Stimulated activated CD8-positive, alpha-beta memory T cell treated with anti-CD3 and anti-CD28 coated beads, Interleukin-4, amount 100 ng/mL, for 4 hours (primary cell): Measurements from ENCODE around the gene C3orf70.

ENCODE experiments used
- DNase-seq, 2 donors: peaks; one replicate each; pipeline ENCODE4 v3.0.0-alpha.2; 2020; ENCODE audit warnings: low read depth in 2 of 2, low spot score in 1 of 2

C3orf70 gene

DNA sequence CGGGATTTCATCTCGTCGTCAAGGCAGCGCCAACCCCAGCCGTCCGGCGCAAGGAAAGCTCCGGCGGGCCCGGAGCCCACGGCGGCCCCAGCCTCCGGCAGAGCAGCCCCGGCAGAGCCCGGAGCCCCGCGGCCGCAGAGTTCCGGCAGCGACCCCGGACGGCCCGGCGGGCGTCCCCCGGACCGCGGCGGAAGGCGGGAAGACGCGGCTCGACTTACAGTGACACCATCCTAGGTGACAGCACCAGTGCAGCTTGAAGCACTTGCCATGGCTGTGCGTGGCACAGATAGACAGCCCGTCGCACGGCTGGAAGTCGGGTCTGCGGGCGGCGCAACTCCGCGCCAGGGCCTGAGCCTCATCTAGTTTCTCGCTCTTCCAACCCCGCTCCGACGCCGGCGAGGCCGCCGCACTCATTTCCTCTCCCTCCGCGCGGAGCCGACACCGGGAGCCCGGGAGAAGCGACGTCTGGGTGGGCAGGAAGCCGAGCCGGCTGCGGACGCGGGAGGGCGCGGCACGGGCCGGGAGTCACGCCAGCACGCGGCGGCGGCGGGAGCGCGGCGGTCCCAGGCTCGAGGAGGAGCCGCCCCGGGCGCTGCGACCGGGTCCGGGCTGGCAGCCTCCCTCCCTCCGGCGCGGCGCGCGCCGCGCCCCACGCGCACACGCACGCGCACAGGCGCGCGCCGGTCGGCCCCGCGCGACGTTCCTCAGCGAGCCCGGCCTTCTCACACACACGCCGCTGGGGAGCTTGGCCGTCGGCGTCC, at the start of gene C3orf70:
Gene C3orf70, minus strand, starts transcription at position 651 of the 761 bp plus-strand sequence. Its CDS starts 237 bp downstream, at position 414.
- no peak for DNase-seq

DNA sequence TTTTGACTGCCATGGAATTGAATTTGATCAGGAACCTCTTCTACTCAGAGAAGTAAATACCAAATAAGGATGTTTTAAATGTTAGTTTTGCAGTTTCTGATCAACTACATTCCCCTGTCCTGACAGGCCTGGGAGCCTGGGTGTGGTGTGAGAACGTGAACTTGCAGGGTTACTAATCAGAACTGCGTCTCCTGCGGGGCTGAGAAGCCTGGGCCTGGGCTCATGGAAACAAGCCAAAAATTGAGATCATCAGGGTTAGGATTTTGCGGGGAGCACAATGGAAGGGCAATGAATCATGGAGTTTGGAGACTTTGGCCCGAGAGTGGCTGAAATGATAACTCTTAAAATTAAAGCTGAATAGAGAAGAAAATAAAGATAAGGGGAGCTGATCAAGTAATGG, 47.8 kb upstream of the C3orf70 start:
- DNase-seq: no peak

DNA sequence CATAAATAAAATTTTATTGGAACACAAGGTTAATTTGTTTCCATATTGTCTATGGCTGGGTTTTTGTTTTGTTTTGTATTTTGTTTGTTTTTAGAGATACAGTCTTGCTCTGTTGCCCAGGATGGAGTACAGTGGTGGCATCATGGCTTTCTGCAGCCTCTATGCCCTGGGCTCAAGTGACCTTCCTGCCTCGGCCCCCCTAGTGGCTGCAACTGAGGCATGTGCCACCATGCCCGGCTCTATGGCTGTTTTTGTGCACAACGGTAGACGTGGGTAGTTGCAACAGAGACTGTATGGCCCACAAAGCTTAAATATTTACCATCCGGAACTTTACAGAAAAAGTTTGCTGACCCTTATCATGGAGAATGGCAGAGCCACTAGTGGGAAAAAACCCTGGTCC, 46.8 kb upstream of the C3orf70 start:
- DNase-seq: no peak

GRCh38 chr3:185199206-185199605, 46.3 kb upstream of the C3orf70 start:
- no peak for DNase-seq

- DNase-seq: no peak
Observed at GRCh38 chr3:185197068-185197467, 44.2 kb upstream of the C3orf70 start.

- DNase-seq: no peak
Observed at GRCh38 chr3:185195652-185196051, 42.8 kb upstream of the C3orf70 start.

GRCh38 chr3:185188816-185189215, 36.0 kb upstream of the C3orf70 start:
- DNase-seq: no peak

- no peak for DNase-seq
Observed at GRCh38 chr3:185187391-185187790, 34.5 kb upstream of the C3orf70 start.

- DNase-seq: no peak
Observed at GRCh38 chr3:185176750-185177359, 24.0 kb upstream of the C3orf70 start.

DNA sequence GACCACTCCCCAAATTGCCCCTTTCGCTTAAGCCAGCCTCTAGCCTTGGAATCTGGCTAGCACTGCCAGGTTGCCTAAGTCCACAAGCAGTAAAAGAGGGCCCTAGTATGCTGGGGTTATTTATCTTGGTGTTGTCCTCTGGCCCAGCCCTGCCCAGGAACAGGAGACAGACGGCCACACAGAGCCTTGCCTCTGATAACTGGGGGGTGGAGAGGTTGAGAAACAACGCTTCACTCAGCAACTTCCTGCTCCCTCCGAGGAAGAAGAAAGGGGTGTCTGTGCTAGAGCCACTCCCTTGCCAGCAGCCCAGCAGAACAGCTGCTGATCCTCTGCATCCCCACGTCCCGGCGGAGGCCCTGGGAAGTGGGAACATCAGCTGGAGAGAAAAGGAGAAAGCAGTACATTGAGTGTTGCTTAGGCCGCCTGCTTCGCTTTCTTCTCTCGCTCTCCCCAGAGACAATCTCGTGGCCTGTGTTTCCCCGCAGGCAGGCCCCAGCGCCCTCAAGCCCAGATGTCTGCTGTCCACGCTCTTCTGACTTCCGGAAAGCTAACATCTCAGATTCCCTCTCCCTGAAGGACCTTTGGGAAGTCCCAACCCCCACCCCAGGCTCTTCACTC, 22.6 kb upstream of the C3orf70 start:
- no peak for DNase-seq

- DNase-seq: no peak
Observed at GRCh38 chr3:185172086-185173049, 19.5 kb upstream of the C3orf70 start.

GRCh38 chr3:185164428-185165217, 11.8 kb upstream of the C3orf70 start:
- DNase-seq: no peak

DNA sequence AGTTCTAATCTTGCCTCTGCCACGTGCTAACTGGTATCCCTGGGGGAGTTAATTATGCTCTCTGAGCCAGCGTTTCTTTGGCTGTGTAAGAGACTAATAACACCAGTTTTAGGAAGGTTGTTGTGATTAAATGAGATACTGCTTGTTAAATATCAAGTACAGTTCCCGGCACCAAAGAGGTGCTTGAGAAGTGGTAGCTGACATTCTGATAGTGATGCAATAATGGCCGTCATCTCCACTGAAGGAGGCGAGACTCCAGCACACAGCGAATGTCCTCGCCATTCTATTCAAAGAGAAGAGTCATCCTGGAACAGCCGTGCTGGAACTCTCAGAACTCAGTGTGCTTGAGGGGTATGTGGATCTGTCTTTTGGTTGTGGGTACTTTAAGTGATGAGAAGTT, 9.8 kb upstream of the C3orf70 start:
- no peak for DNase-seq

GRCh38 chr3:185161761-185162160, 8.9 kb upstream of the C3orf70 start:
- no peak for DNase-seq

GRCh38 chr3:185157347-185157746, 4.5 kb upstream of the C3orf70 start:
- no peak for DNase-seq

- DNase-seq: no peak
Observed at GRCh38 chr3:185155678-185156077, 2.8 kb upstream of the C3orf70 start.

DNA sequence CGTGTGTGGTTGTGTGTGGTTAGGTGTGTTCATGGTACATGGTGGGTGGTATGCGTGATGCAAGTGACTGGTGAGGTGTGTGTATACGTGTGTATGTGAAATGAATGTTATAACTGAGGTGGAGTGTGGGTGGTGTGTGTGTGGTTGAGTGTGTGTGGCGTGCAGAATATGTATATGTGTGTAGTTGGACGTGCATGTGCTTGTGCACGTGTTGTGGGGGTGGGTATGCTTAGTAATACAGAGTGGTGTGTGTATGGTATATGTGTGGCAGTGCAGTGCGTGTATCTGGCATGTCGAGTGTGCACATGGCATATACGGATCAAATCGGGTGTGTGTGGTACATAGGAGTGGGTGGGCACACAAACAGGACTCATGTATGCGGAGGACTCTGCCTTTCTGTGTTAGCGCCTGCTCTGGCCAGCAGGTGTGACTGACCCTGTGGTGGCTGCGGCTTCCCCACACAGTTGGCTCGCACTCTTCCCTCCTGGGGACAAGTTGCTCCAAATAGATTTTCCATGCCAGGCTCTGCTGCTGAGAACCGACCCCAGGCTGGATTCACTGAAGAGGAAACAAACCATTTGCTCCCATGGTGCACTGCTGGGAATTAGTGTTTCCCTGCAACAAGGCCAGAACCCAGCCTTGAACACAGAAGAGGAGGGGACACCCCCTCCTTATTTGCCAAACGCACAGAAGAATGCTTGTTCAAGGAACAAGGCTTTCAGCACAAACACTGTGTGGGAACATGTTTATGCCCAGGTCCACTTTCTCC, 1.2 kb upstream of the C3orf70 start:
- DNase-seq: no peak

DNA sequence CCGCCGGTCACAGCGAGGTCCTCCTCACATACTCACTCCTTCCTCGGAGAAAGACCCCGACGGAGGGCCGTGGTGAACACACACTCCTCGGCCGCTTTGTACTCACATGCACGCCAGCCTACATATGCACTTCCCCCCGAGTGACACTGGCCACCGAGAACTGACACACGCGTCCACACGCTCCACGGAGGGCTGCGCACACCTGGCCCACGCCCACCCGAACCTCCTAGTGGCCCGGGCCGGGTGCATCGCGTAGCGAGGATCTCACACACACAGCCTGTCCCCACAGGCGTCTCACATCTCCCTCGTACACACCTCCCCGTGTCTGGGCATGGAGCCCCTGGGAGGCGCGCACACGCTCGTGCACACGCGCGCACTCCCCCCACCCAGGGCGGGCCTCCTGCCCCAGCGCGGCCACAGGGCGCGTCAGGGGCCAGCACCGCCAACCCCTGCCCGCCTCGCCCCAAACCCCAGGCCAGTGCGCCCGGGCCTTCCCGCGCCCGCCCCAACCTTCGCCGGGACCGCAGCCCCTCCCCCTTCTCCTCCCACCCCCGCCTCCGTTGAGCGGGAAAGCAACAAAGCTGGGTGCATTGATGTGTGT, 411 bp upstream of the C3orf70 start:
- DNase-seq: no peak

- no peak for DNase-seq
Observed at GRCh38 chr3:185151964-185152409, 873 bp downstream of the C3orf70 start.
